KG1 (cell line): ENCODE results near the gene FAM83G.

Experiments
- DNase-seq: peaks from one replicate; lab custom pipeline; 2025; lab: John Stamatoyannopoulos, UW

FAM83G gene

GRCh38 chr17:19009970-19010369 lies 5.4 kb upstream of the FAM83G start:
- DNase-seq: no peak

DNA sequence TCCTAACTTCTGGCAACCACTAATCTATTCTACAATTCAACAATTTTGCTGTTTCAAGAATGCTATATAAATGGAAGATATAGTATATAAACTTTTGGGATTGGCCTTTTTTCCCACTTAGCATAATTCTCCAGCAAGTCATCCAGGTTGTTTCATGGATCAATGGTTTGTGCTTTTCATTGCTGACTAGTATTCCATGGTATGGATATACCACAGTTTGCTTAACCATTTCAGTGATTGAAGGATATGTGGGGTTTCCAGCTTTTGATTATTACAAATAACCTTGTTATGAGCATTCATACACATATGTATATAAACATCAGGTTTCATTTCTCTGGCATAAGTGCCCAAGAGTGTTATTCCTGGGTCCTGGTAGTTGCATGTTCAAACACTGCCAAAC lies 2.1 kb upstream of the FAM83G start:
- no peak for DNase-seq

DNA sequence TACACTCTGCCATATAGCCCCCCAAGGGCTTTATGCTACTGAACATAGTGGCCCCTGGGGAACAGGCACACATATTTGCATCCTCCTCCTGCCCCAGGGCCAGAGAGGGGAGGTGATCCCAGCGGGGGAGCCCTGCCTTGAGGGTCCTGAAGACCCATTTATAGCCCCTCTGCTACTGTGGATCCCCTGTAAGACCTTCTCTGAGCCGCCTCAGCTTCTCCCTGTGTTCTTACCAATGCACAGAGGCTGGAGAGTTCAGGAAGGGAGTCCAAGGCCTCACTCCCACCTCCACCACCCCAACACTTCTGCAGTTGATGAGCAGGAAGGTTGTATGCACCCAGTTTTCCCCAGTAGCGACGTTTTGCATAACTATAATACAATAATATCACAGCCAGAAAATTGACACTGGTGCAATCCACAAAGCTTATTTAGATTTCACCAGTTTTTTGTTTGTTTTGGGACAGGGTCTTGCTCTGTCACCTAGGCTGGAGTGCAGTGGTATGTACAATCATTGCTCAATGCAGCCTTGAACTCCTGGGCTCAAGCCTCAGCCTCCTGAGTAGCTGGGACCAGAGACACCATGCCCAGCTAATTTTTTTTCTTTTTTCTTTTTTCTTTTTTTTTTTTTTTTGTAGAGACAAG lies 1.3 kb upstream of the FAM83G start:
- DNase-seq: no peak

DNA sequence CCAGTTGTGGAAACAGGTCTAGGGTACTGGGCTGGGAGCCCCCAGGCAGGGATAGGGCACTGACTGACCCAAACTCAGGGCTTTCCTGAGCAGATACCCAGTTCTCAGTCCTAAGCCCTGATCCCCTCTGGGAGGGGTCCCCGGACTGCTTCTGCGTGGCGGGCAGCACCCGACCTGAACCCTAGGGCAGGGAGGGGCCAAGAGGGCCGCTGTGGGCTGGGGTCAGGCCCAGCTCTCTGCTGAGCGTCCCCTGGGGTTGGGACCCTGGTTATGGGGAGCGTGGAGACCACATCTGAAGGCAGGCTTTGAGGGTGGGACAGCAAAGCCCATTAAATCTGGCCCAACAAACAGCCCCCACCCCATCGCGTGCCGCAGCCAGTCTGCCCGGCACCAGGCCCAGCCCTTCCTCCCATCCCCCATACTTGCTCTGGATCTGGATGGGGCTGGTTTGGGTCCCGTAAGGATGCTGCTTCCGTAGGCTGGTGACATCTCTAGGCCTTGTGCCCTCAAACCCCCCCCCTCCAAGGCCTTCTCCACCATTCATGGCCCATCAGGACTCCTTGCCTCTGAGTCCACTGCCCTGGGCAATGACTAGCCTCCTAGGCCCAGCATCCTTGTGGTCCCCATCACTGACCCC lies 691 bp upstream of the FAM83G start:
- DNase-seq: no peak

DNA sequence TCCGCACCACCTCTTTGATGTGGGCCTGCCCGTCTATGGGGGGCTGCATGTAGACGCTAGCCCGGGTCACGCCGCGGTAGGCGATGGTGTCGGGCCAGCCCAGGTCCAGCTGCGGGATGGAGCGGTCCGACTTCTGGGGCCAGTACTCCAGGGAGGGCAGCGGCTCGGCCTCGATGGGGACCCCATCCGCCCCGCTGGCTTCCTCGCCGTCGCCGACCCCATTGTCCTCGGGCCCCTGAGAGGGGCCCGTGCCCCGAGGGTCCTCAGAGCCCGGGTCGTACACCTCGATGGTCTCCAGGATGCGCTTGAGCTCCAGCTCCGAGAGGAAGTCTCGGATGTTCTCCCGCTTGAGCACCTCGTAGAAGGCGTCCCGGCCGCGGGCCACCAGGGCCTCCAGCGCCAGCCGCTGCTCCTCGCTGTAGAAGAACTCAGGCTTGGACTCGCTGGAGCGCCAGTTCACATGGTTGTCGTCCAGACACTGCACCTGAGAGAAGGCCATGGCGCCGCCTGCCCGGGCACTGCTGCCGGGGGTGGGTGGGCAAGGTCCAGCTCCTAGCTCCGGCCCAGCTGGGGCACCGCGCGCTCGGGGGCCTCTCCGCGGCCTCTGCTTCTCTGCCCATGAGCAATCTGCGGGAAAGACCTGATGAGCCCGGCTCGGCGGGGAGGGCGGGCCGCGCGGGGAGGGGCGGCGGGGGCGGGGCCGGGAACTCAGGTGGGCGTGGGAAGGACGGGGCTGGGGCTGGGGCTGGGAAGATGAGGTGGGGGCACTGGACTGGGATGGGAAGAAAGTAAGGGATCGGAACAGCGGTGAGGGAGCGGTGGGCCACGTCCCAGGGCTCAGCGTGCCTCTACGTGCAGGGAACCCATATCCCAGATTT lies 782 bp downstream of the FAM83G start:
- DNase-seq: no peak

GRCh38 chr17:19002805-19003542 lies 1.6 kb downstream of the FAM83G start:
- DNase-seq: no peak

DNA sequence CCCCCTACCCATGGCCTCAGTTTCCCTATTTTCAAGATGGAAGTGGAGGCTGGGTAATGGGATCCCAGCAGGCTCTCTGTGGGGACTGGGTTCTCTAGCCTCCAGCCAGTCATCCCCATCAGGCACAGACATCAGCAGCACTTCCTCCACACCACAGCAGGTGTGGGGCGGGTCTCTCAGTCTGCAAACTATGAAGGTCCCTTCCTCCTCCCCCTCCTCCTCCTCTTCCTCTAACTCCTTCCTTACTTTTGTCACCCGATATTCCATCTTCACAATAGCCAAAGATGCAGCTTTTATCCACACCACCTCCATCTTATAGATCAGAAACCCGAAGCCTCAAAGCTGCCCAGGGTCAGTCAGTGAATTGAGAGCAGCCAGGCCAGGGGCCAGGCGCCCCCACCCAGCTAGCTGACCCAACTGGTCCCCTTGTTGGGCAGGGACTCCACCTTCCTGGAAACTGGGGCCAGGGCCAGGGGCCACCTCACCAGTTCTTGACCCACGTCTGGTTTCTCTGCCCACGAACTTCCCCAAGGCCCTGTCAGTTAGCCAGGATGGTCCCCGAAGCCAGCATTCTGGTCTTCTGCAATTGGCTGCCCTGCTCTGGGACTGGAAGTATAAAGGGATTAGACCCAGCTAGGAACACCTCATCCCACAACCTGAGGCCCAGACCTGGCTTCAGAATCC lies 2.5 kb downstream of the FAM83G start:
- no peak for DNase-seq

DNA sequence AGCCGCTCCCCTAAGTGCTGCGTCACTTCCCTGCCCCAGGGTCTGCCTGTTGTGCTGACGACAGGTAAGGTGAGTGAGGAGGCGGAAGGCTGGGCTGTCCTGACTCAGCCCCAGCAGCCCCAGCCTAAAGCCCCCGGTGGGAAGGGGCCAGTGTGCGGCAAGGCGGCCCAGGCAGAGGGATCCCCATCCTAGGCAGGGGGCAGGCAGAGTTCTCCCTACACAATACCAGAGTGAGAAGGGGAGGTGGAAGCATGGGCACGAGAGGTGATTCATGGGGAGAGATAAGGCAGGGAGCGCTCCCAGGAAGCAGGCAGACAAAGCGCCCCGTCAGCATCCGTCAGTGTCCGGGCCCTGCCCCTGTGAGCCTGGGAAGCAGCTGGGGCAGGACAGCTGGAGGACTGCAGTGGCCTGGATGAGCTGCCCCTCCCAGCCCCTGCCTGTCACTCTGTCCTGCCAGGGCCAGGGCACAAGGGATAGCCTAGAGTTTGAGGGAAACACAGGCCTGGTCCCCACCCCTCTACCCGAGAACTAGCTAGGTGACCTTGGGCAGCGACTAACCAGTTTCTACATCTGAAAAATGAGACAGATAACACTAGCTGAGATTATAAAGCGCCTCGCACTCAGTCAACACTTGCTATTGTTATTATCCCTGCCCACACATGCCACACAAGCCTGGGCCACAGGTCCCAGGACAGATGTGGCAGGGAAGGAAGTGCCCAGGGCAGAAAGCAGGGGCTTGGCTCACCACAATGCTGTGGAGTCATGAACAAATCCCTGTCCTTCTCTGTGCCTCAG lies 3.8 kb downstream of the FAM83G start:
- DNase-seq: no peak

DNA sequence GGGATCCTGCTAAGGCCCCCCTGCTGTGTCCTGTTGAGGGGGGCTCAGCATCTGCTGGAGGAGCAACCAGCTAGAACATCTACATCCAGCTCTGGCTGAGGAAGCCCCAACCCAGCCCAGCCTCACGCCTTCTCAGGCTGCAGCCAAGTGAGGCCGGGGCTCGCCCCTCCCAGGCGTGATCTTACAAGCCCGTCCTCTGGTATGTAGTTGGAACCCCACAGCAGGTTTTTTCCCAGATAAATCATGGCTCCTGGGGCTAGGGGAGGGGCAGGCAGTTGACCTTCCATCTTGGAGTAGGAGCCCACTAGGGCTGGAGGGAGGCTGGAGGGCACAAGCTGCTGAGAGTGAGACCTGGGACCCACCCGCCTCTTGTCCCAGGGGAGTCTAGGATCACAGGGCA lies 4.7 kb downstream of the FAM83G start:
- no peak for DNase-seq

DNA sequence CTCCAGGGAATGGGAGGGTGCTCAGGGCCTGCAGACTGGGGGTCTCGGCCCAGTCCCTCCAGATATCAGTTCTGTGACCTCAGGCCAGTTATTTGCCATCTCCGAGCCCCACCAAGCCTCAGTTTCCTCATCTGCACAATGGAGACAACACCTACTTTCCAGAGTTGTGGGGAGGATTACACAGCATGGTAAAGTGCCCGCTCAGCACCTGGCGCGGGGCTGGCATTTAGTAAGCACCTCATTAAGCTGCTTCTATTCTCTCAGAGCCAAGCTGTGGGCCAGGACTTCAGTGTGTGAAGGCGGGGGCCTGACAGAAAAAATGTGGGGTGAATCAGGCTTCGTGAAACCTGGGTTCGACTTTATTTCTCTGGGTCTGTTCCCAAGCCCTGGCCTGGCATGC lies 5.2 kb downstream of the FAM83G start:
- DNase-seq: no peak

DNA sequence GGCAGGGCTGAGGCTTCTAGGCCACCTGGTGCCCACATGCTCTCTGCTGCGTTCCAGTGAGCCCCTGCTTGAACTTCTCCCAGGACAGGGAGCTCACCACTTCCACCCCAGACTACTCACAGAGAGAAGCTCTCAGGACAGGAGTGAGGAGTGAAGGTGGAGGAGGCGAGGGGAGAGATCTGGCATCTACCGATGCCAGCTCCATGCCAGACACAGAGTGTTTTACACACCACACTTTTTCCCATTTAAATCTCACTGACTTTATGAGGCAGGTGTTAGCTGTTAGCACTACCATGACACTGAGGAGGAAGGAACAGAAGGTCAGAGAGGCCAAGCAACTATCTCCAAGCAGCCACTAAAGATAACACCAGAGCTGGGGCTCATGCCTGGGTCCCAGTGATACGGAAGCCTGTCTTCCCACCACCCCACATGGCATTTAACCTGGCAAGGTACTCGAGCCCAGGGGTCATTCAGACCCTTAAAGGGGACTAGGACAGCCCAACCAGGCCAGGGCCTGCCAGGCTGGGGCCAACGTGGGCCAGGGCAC lies 6.8 kb downstream of the FAM83G start:
- no peak for DNase-seq

DNA sequence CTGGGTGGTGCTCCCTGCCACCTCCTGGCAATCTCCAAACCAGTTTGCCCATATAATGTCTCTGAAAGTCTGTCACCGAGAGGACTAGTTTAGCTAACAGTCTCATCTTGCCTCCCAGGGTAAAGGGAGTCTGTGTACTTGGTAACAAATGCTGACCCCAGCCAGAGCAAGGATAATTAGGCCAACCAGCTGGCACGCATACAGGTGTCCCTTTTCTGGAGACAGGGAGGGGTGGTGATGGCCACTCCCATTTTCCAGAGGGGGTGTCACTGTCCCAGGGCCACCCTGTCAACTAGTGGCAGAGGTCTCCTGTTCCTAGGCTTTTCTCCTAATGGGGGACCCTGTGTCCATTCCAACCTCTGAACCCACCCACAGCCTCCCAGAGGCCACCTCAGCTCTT lies 8.1 kb downstream of the FAM83G start:
- no peak for DNase-seq

DNA sequence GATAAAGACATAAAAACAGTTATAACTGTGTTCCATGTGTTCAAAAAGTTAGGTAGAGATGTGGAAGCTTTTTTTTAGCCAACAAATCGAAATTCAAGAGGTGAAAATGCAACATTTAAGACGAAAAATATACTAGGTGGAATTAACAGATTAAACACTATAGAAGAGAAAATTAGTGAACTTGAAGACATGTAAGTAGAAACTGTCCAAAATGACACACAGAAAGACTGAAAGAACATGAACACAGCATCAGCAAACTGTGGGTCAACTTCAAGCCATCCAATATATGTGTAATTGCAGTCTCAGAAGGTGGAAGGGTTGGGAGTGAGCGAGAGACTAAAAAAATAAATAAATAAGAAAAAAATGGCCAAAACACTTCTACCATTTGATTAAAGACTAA lies 9.3 kb downstream of the FAM83G start:
- no peak for DNase-seq

DNA sequence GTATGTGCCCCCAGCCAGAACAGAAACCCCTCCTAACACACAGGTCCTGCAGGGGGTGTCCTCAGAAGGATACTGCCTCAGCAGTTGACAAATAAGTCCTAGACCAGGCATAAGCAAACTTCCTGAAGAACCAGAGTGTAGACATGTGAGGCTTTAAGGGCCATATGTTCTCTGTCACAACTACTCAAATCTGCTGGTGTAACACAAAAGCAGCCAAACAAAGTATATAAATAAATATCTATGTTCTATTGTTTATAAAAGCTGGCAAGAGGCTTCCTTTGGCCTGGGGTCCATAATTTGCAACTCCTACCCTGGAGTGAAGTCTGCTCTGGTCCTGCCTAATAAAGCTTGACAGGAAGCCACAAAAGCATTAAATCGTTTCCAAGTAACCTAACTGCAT lies 9.9 kb downstream of the FAM83G start:
- DNase-seq: no peak

DNA sequence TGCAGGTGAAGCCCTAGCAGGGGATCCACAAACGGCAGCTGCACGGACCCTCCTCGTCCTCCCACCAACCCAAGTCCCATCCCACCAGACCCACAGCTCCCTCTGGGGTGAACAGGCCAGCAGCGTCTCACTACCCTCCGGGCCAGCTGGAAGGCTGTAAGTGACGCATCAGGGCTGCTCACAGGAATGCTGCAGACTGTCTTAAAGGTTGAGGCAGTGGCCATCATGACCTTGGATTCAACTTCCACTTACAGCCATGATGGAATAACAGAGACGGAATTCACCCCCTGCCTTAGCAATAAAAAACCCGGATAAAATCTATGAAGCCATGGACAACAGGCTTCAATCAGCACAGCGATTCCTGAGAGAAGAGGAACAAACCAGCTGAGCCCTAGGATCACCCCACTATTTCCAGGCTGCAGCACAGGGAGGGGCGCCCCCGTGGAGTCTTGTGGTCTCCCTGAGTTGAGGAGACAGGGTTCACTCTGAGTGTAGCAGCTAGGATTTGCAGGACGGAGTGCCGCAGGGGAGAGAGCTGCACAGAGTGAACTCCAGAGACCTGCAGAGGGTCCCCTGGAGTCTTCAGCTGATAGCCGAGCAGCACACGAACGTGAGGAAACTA lies 10.5 kb downstream of the FAM83G start:
- no peak for DNase-seq

DNA sequence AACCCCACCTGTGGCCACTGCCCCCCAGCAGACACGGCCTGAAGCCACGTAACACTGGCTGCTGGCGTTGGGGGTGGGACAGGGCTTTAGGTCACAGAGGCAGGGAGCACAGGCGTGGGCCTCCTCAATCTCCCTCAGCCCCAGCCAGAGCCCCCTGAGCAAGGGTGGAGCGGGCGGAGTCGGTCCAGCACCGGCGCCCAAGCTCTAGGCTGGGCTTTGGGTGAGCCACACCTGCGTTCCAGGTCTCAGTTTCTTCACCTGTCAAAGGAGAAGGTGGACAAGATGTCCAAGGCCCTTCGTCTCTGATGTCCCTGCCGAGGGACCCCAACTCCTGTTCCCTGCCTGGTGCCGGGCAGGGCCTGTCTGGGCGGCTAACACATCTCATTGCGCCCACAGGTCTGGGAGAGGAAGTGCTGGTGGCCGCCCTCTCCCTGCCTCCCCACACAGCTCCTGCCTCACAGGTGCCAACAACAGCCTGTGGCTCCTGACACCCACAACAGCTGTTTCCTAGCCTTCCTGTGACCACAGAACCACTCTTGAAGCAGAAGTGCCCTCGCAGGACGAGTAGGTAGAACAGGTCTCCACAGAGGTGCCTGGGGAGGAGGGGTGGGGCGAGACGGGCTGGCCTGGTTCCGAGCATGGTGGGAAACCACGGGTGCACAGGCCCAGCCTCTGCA lies 12.0 kb downstream of the FAM83G start:
- DNase-seq: no peak

- no peak for DNase-seq
Observed at GRCh38 chr17:18991531-18992315, 12.8 kb downstream of the FAM83G start.

GRCh38 chr17:18990331-18990730 lies 14.2 kb downstream of the FAM83G start:
- no peak for DNase-seq
